OCI-LY1 (cell line): ENCODE measurements around the gene DIAPH3.

ENCODE experiments used
- H2AFZ ChIP-seq: fragments of 200-600 bp; sonication (generic), shearing (Covaris generic); 2 replicates; pipeline ENCODE4 v1.6.0; 2014; ENCODE audit warnings: antibody characterized with exemption, mild to moderate bottlenecking, low read length
- H3F3A ChIP-seq: fragments of 200-600 bp; sonication (generic), shearing (Covaris generic); 2 replicates; pipeline ENCODE4 v1.6.0; 2014; ENCODE audit warnings: mild to moderate bottlenecking, antibody characterized with exemption, low read length, moderate library complexity; ENCODE audit not compliant: insufficient read depth
- H3K27ac ChIP-seq: fragments of 200-600 bp; sonication (generic); 2 replicates; pipeline ENCODE4 v1.5.1; 2014; ENCODE audit warnings: low read length, mixed run types, mild to moderate bottlenecking, low read depth; ENCODE audit not compliant: poor library complexity, severe bottlenecking
- H3K27me3 ChIP-seq: fragments of 200-600 bp; sonication (generic); 2 replicates; pipeline ENCODE4 v1.6.0; 2014; ENCODE audit warnings: antibody characterized with exemption, mild to moderate bottlenecking, low read length, moderate library complexity; ENCODE audit not compliant: insufficient read depth
- H3K36me3 ChIP-seq: fragments of 200-600 bp; sonication (generic); 2 replicates; pipeline ENCODE4 v1.6.1; 2014; ENCODE audit warnings: mild to moderate bottlenecking, antibody characterized with exemption, low read length, moderate library complexity, mixed read lengths; ENCODE audit not compliant: insufficient read depth
- H3K4me1 ChIP-seq: fragments of 200-600 bp; sonication (generic); 2 replicates; pipeline ENCODE4 v1.5.1; 2014; ENCODE audit warnings: mild to moderate bottlenecking, low read length, moderate library complexity; ENCODE audit not compliant: insufficient read depth, severe bottlenecking
- H3K4me2 ChIP-seq: fragments of 200-600 bp; sonication (generic), shearing (Covaris generic); 2 replicates; pipeline ENCODE4 v1.6.1; 2014; ENCODE audit warnings: low read length
- H3K4me3 ChIP-seq: fragments of 200-600 bp; sonication (generic); 2 replicates; pipeline ENCODE4 v1.5.1; 2014; ENCODE audit warnings: low read length, low read depth, mild to moderate bottlenecking, mixed read lengths; ENCODE audit not compliant: poor library complexity, severe bottlenecking
- H3K79me2 ChIP-seq: fragments of 200-600 bp; shearing (Covaris generic); 2 replicates; pipeline ENCODE4 v1.6.1; 2016; ENCODE audit warnings: mixed run types, low read length, mixed read lengths; ENCODE audit not compliant: insufficient read depth
- H3K9ac ChIP-seq: fragments of 200-600 bp; sonication (generic), shearing (Covaris generic); 2 replicates; pipeline ENCODE4 v1.6.1; 2014; ENCODE audit warnings: mild to moderate bottlenecking, low read length, mixed read lengths
- H3K9me2 ChIP-seq: fragments of 200-600 bp; sonication (generic), shearing (Covaris generic); 2 replicates; pipeline ENCODE4 v1.6.1; 2014; ENCODE audit warnings: low read depth, mild to moderate bottlenecking, low read length, mixed read lengths
- H3K9me3 ChIP-seq: fragments of 200-600 bp; shearing (Covaris generic); 2 replicates; pipeline ENCODE4 v1.6.1; 2014; ENCODE audit warnings: low read length, mixed read lengths
- H4K20me1 ChIP-seq: fragments of 200-600 bp; sonication (generic), shearing (Covaris generic); 2 replicates; pipeline ENCODE4 v1.6.0; 2016; ENCODE audit warnings: mild to moderate bottlenecking, low read length; ENCODE audit not compliant: insufficient read depth
- CTCF ChIP-seq: fragments of 200-600 bp; sonication (generic), shearing (Covaris generic); IDR thresholded peaks from 2 replicates; pipeline ENCODE4 v1.5.1; 2017; ENCODE audit warnings: mild to moderate bottlenecking, antibody characterized with exemption, low read length, moderate library complexity, mixed read lengths
- EZH2 ChIP-seq: fragments of 200-600 bp; sonication (generic), shearing (Covaris generic); IDR thresholded peaks from 2 replicates; pipeline ENCODE4 v1.8.0; 2017; ENCODE audit warnings: borderline replicate concordance, mixed run types, mild to moderate bottlenecking, antibody characterized with exemption, low read length, moderate library complexity, mixed read lengths

Gene DIAPH3, protein sequence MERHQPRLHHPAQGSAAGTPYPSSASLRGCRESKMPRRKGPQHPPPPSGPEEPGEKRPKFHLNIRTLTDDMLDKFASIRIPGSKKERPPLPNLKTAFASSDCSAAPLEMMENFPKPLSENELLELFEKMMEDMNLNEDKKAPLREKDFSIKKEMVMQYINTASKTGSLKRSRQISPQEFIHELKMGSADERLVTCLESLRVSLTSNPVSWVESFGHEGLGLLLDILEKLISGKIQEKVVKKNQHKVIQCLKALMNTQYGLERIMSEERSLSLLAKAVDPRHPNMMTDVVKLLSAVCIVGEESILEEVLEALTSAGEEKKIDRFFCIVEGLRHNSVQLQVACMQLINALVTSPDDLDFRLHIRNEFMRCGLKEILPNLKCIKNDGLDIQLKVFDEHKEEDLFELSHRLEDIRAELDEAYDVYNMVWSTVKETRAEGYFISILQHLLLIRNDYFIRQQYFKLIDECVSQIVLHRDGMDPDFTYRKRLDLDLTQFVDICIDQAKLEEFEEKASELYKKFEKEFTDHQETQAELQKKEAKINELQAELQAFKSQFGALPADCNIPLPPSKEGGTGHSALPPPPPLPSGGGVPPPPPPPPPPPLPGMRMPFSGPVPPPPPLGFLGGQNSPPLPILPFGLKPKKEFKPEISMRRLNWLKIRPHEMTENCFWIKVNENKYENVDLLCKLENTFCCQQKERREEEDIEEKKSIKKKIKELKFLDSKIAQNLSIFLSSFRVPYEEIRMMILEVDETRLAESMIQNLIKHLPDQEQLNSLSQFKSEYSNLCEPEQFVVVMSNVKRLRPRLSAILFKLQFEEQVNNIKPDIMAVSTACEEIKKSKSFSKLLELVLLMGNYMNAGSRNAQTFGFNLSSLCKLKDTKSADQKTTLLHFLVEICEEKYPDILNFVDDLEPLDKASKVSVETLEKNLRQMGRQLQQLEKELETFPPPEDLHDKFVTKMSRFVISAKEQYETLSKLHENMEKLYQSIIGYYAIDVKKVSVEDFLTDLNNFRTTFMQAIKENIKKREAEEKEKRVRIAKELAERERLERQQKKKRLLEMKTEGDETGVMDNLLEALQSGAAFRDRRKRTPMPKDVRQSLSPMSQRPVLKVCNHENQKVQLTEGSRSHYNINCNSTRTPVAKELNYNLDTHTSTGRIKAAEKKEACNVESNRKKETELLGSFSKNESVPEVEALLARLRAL

GRCh38 chr13:60163478-60164233 is at the start of gene DIAPH3:
Gene DIAPH3, minus strand, starts transcription at chr13:60163928. Its CDS starts 162 bp downstream, at chr13:60163766.
- Histone ChIP-seq H3K79me2 (peaks cover 43% of the 10 kb centered on the region), H3K27me3 (no peaks in the 10 kb centered on the region), H3K9me2 (no peaks in the 10 kb centered on the region), H4K20me1 (no peaks in the 10 kb centered on the region), H3K4me3 (peak within 1 kb of the TSS; percentile 75), H3K4me1 (peaks cover 25% of the 10 kb centered on the region), H3K9me3 (no peaks in the 10 kb centered on the region), H3K9ac (peak within 1 kb of the TSS; percentile 79), H3F3A (0 out of 2 replicates have a peak, but pooled peaks cover 5% of the 10 kb centered on the region), H3K4me2 (peak within 1 kb of the TSS; percentile 85), H2AFZ (0 out of 2 replicates have a peak within 1 kb of the TSS, but pooled peaks have one; percentile 4), H3K27ac (peak within 1 kb of the TSS; percentile 14), H3K36me3 (peaks cover 20% of the 10 kb centered on the region)
- TF ChIP-seq EZH2, result no peak
- TF ChIP-seq CTCF, result no peak

DNA sequence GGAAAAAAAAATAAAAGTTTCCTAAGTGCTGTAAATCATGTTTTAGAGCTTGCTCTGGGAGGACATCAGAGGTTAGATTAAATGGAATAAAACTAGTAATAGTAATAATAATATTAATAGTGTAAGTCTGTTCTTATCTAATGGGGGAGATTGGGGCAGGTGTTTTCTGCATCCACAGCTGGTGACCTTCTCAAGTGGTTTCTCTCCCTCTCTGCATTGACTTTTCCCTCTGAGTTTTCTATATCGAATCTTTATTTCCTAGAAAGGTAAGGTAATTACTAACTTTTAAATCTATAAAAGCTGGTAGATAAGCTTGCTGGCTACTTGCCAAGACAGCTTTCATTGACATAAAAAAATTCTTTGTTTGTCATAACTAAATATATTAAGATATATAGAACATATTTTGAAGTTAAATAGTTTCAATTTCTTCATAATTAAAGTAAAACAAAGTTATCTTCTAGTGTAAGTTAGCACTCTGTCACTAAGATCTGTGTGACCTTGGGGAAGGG is 49.6 kb upstream of the DIAPH3 start:
- no peaks in the 10 kb centered on the region for H4K20me1 ChIP-seq
- no peak overlapping the region for H3K9ac ChIP-seq
- no peaks in the 10 kb centered on the region for H3K36me3 ChIP-seq
- H3K27me3 ChIP-seq, result no peaks in the 10 kb centered on the region
- H3K9me3 ChIP-seq, result no peaks in the 10 kb centered on the region
- H3K79me2 ChIP-seq, result no peaks in the 10 kb centered on the region
- no peaks in the 10 kb centered on the region for H3K9me2 ChIP-seq
- H3K27ac ChIP-seq, result no peak overlapping the region
- no peaks in the 10 kb centered on the region for H3K4me1 ChIP-seq
- no peaks in the 10 kb centered on the region for H3F3A ChIP-seq
- TF ChIP-seq EZH2 (no peak), CTCF (no peak)
- no peak overlapping the region for H3K4me3 ChIP-seq
- H2AFZ ChIP-seq, result no peak overlapping the region
- no peak overlapping the region for H3K4me2 ChIP-seq
